GM21619 (cell line): Measurements from ENCODE around the gene EHBP1L1.

Experiments used
- ATAC-seq: cut with Tn5 transposase; IDR thresholded peaks from one replicate; pipeline ENCODE4 v1.9.1; 2021; ENCODE audit not compliant: unreplicated experiment

The EHBP1L1 gene

GRCh38 chr11:65576867-65577755, 1.3 kb downstream of the EHBP1L1 start:
- no peak for ATAC-seq

- no peak for ATAC-seq
Measured at GRCh38 chr11:65577756-65578109, 1.9 kb downstream of the EHBP1L1 start.

DNA sequence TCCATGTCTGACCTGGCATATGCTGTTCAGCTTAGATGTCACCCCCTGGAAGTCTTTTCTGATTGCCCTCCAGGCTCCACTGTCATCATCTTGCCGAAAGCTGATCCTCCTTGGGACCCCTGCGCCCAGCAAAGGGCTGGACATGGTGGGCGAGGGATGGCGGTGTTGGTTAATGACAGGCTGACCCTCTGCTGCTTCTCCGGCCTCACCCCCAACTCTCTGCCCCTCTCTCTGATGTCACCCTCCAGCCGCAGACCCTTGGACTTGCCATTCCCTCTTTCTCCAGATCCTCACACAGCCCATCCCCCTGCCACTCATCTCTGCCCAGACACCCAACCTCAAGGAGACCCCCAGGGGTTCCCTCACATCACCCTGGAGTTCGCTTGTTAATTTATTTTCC, 2.3 kb downstream of the EHBP1L1 start:
- no peak for ATAC-seq

- no peak for ATAC-seq
Measured at GRCh38 chr11:65578667-65579066, 2.8 kb downstream of the EHBP1L1 start.

- no peak for ATAC-seq
Measured at GRCh38 chr11:65579291-65579690, 3.4 kb downstream of the EHBP1L1 start.

DNA sequence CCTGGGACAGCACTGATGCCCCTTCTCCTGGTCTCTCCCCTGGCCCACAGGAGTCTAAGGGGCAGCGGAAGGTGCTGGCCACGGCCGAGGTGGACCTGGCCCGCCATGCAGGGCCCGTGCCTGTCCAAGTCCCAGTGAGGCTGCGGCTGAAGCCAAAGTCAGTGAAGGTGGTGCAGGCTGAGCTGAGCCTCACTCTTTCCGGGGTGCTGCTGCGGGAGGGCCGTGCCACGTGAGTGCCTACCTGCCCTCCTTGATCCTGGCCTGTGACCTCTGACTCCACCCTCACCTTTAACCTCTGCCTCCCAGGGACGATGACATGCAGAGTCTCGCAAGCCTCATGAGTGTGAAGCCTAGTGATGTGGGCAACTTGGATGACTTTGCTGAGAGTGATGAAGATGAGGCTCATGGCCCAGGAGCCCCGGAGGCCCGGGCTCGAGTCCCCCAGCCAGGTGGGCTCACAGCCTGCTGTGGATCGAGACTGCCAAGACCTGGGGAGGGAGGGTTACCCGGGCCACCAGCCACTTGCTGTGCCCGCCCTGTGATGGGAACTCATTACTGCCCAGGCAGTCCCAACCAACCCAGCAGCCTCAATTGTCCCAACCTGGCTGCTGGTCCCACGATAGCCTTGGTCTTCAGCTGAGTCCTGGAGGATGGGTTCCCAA, 4.3 kb downstream of the EHBP1L1 start:
- ATAC-seq: no peak

DNA sequence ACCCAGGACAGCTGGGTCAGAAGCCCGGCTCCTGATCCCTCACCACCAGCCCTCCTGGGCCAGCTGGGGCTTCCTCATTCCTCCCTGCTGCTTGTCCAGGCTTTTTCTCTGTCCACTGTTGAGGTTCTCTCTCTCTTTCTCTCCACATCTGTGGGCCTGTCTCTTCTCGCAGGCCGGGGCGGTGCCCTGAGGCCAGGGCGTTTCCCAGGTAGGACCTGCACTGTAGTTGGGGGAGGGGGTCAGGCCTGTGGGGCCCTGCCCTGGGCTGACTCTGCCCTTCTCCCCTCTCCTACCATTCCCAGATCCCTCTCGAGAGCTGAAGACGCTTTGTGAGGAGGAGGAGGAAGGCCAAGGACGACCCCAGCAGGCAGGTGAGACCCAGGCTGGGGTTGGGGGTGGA, 4.9 kb downstream of the EHBP1L1 start:
- no peak for ATAC-seq

DNA sequence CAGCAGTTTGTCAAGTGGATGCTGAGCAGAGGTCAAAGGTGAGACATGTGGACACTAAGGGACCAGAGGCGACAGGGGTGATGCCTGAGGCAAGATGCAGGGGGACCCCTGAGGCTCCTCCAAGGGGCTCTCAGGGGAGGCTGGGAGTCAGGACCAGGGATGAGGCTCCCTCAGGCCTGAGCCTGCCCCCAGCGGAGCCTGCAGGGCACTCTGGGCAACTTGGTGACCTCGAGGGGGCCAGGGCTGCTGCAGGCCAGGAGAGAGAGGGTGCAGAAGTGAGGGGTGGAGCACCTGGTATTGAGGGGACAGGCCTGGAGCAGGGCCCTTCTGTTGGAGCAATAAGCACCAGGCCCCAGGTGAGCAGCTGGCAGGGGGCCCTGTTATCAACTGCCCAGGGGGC, 6.1 kb downstream of the EHBP1L1 start:
- ATAC-seq: no peak

DNA sequence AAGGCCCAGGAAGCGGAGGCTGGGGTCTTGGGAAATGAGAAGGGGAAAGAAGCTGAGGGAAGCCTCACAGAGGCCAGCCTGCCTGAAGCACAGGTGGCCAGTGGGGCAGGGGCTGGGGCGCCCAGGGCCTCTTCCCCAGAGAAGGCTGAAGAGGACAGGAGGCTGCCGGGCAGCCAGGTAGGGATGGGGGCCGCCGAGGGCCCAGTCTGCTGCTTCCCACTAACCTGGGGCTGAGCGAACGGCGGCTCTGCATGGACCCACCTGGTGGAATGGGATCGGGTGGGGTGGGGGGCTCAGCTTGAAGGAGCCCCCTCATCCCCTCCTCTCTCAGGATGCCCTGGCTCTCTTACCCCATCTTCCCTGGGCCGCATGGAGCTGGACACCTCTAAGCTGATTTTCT, 7.7 kb downstream of the EHBP1L1 start:
- no peak for ATAC-seq

- no peak for ATAC-seq
Measured at GRCh38 chr11:65584106-65584505, 8.3 kb downstream of the EHBP1L1 start.

DNA sequence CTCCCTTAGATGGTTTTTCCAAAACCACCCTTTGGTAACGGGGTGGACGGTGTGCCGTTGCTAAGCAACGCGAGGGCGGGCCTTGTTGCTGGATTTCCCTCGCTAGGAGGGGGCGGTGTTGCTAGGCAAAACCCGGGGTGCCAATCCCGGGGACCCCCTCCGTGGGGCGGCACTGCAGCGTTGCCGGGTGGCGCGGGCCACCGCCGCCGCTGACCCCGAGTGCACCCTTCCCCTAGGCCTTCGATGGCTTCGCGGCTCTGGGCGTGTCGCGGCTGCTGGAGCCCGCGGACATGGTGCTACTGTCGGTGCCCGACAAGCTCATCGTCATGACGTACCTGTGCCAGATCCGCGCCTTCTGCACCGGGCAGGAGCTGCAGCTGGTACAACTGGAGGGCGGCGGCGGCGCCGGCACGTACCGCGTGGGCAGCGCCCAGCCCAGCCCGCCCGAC, 8.9 kb downstream of the EHBP1L1 start:
- ATAC-seq: no peak

GRCh38 chr11:65585396-65586246, 9.8 kb downstream of the EHBP1L1 start:
- ATAC-seq: no peak

DNA sequence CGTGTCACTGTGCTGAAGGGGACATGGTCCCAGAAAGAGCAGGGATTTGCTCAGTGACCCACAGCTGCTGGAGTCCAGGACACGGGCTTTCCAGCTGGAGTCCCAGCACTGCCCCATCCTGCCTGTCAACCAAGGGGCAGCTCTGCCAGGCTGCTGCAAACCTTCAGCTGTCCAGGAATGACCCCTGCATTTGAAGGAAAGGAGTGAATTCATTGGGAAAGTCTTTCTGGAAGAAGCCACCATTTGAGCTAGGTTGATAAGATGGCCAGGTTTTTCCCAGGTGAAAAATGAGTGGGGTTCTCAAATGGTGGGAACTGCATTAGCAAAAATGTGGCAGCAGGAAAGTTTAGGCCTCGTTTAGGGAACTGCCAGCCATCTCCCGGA, 10.4 kb downstream of the EHBP1L1 start:
- no peak for ATAC-seq

DNA sequence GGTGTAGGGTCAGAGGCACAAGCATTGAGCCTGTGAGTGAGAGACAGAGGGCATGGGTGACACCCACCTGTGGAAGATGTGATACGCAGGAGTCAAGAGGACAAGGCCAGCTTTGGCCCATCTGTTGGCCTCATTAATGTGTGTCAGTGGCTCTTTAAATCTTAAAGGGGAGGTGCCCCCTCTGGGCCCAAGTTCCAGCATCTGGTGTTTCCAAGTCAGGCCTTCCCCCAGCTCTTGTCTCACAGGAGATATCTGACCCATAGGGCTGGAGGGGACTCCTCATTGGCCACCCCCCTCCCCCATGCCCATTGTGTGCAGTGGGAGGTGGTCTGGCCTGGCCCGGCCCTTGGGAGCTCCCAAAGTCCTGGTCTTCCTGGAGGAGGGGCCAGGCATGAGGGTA, 10.8 kb downstream of the EHBP1L1 start:
- ATAC-seq: no peak

GRCh38 chr11:65588199-65589054, 12.6 kb downstream of the EHBP1L1 start:
- peak; percentile 76 for ATAC-seq

GRCh38 chr11:65589444-65590239, 13.8 kb downstream of the EHBP1L1 start:
- no peak for ATAC-seq

- no peak for ATAC-seq
Measured at GRCh38 chr11:65590240-65590738, 14.4 kb downstream of the EHBP1L1 start.

- no peak for ATAC-seq
Measured at GRCh38 chr11:65591939-65592857, 16.3 kb downstream of the EHBP1L1 start.
